ENCODE results near the gene RASEF. TPM values are rescaled to one million over a fixed set of nuclear protein-coding genes. Genes with fewer than 3 reads are reported as not detected.

Gene RASEF
- total and polyA plus RNA-seq, 8 donors, result 6.6 to 26.7 (median 9.3) TPM

- ATAC-seq, result peak; percentile 65
- intact Hi-C loops (cut with DNase I), result no loop called here
- DNase-seq, result no peak
- Histone ChIP-seq H3K36me3 (no peaks in the 10 kb centered on the region), H3K27ac (no peak overlapping the region), H3K4me1 (no peaks in the 10 kb centered on the region), H3K9me3 (no peaks in the 10 kb centered on the region), H3K27me3 (no peaks in the 10 kb centered on the region), H3K4me3 (no peak overlapping the region)
- TF ChIP-seq, protein P1, sequence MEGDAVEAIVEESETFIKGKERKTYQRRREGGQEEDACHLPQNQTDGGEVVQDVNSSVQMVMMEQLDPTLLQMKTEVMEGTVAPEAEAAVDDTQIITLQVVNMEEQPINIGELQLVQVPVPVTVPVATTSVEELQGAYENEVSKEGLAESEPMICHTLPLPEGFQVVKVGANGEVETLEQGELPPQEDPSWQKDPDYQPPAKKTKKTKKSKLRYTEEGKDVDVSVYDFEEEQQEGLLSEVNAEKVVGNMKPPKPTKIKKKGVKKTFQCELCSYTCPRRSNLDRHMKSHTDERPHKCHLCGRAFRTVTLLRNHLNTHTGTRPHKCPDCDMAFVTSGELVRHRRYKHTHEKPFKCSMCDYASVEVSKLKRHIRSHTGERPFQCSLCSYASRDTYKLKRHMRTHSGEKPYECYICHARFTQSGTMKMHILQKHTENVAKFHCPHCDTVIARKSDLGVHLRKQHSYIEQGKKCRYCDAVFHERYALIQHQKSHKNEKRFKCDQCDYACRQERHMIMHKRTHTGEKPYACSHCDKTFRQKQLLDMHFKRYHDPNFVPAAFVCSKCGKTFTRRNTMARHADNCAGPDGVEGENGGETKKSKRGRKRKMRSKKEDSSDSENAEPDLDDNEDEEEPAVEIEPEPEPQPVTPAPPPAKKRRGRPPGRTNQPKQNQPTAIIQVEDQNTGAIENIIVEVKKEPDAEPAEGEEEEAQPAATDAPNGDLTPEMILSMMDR (IDR thresholded peaks at IDR 0.05), result no peak
Measured at GRCh38 chr9:83041771-83042170, 21.2 kb downstream of the RASEF start.

DNA sequence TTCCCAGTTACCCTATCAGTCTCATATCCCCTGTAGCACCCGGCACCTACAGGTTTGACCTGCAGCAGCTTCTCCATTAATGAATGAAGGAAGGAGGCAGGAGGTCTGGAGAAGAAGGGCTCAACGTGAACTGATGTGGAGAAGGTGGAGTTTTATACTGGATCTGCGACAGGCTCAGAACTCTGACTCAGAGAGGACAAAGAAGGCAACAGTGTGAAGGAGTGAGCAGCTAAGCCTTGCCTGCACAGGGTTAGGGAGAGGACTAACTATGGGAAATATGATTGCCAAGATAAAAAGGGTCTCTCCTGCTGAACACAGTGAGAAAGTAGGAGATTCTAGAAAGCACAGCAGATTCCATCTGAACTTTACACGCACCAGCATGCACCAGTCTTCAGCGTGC, 23.6 kb downstream of the RASEF start:
- Histone ChIP-seq H3K27me3 (no peaks in the 10 kb centered on the region), H3K4me1 (no peaks in the 10 kb centered on the region), H3K36me3 (no peaks in the 10 kb centered on the region), H3K9me3 (no peaks in the 10 kb centered on the region), H3K27ac (no peak overlapping the region), H3K4me3 (no peak overlapping the region)
- intact Hi-C loops (cut with DNase I), result no loop called here
- DNase-seq, result no peak
- no peak for ATAC-seq
- TF ChIP-seq, protein P1 (IDR thresholded peaks at IDR 0.05), result no peak

DNA sequence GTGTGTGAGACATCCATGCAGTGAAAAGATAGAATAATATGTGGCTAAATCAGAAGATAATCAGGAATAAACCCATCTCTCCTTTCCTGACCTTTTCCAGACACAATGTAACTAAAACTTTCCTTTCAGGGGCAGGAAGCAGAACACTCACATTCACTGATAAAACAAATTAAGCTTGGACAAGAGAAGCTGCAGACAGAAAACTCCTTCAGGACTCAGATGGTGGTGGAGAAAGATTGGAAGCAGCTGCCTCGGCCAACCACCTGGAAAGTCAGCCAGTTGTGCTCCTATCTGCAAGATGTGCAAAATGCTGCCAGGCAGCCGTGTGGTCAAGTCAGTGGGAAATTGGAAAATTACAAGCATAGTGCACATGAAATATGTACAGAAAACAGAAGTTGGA, 26.9 kb downstream of the RASEF start:
- intact Hi-C loops (cut with DNase I), result no loop called here
- Histone ChIP-seq H3K27me3 (no peaks in the 10 kb centered on the region), H3K36me3 (no peaks in the 10 kb centered on the region), H3K27ac (no peak overlapping the region), H3K4me1 (no peaks in the 10 kb centered on the region), H3K4me3 (no peak overlapping the region), H3K9me3 (no peaks in the 10 kb centered on the region)
- ATAC-seq (no peak), DNase-seq (no peak)
- TF ChIP-seq, protein P1 (IDR thresholded peaks at IDR 0.05), result no peak

DNA sequence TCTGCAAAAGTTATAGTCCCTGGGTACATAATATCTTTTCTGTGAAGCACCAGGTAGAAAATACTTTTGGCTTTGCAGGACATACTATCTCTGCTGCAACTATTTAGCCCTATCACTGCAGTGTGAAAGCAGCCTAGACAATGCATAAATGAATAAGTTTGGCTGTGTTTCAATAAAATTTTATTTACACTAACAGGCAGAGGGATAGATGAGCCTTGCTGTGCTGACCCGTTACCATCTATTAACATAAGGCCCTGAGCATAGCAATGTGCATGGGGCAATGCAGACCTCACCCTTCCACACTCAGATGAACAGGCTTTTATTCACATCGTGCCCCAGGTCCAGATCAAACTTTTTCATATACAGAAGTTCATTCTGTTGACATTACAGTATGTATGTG, 27.8 kb downstream of the RASEF start:
- H3K4me1 ChIP-seq, result no peaks in the 10 kb centered on the region
- H3K9me3 ChIP-seq, result no peaks in the 10 kb centered on the region
- intact Hi-C loops (cut with DNase I), result no loop called here
- ATAC-seq (no peak), DNase-seq (no peak)
- no peak overlapping the region for H3K27ac ChIP-seq
- TF ChIP-seq, protein P1 (IDR thresholded peaks at IDR 0.05), result no peak
- H3K27me3 ChIP-seq, result no peaks in the 10 kb centered on the region
- no peak overlapping the region for H3K4me3 ChIP-seq
- no peaks in the 10 kb centered on the region for H3K36me3 ChIP-seq

GRCh38 chr9:83034587-83034986, 28.4 kb downstream of the RASEF start:
- intact Hi-C loops (cut with DNase I), result no loop called here
- H3K9me3 ChIP-seq, result no peaks in the 10 kb centered on the region
- H3K4me3 ChIP-seq, result no peak overlapping the region
- no peaks in the 10 kb centered on the region for H3K36me3 ChIP-seq
- TF ChIP-seq, protein P1 (IDR thresholded peaks at IDR 0.05), result no peak
- H3K27ac ChIP-seq, result no peak overlapping the region
- no peak for DNase-seq
- H3K27me3 ChIP-seq, result no peaks in the 10 kb centered on the region
- no peaks in the 10 kb centered on the region for H3K4me1 ChIP-seq
- ATAC-seq, result no peak

All from left lung (tissue), 10 donors.